G401.6 (cell line): ENCODE results near the gene ATF6B.
A peak's percentile ranks its signal among the peaks of the same experiment; 100 is the strongest.
"Not testable (repeated sequence)": the region's sequence is repeated elsewhere in the genome, so short reads cannot be mapped to it uniquely, and the experiment has no call there.

Source experiments
- FAIRE-seq: peaks from 2 replicates; lab custom pipeline; 2012; peaks lifted over from hg19 to GRCh38; lab: Jason Lieb, UNC

ATF6B gene

DNA sequence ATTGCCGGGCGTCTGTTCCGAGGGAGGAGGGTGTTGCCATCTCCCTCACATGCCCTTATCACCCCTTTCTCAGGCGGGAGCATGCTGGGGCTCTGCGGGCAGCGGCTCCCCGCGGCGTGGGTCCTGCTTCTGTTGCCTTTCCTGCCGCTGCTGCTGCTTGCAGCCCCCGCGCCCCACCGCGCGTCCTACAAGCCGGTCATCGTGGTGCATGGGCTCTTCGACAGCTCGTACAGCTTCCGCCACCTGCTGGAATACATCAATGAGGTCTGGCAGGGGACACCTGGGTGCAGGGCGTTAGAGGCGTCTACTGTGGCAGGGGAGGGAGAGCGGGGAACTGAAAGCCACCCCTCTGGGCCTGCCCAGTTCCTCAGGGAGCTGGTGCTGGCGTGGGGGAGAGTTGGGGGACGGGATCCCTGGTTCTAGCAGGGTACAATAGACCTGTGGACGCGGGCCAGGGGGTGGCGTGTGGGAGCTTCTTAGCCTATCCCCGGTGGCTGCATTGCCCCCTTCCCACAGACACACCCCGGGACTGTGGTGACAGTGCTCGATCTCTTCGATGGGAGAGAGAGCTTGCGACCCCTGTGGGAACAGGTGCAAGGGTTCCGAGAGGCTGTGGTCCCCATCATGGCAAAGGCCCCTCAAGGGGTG, 26.6 kb upstream of the ATF6B start:
- FAIRE-seq = no peak

GRCh38 chr6:32153564-32154513, 25.8 kb upstream of the ATF6B start, which contains the start of gene PPT2:
PPT2 (plus strand) TSS chr6:32154141; CDS start chr6:32154595, 454 bp downstream.
- peak; percentile 88 for FAIRE-seq

GRCh38 chr6:32152769-32153563, 24.9 kb upstream of the ATF6B start:
- FAIRE-seq = no peak

DNA sequence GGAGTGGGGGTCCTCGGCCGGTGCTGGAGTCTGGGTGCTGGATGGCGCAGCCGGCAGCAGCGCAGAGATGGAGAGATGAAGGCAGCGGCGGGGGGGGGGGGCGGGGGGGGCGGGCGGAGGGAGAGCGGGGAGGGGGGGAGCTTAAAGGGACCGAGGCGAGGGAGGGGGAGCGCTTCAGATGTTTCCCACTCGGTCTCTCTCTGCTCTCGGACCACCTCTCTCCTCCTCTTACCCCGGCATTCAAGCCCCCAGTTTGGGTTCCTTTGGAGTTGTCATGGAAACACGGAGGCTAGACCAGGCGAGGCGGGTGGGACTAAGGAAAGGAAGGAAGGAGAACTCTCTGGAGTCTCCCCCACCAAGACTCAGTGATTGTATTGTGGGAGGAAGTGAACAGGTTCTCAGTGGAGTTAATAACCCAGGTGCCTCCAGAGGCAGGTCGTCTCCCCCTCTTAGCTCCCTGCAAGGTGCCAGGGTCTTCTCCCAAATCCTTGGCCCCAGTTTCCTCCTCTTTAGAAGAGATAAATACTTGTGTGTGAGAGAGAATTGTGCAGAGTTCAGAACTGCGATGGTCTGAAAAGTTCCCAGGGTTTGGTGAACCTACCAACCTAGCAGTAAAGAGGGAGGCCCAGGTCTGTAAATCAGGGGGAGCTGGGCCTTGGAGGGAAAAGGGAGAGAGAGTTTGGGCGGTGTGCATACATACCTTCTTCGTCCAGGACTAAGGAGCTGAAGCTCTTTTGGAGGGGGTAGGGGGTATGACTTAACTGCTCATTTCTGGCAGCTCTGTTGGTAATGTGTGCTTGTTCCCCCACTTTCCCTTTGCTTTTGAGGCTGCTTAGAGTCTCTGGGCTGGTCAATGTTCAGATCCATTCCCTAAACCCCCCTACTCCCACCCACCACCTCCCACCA, 24.1 kb upstream of the ATF6B start, which contains the start of gene PRRT1:
PRRT1 (minus strand) TSS at position 77 of the 906 bp plus-strand sequence. CDS start 112 bp downstream, outside the sequence.
- no peak for FAIRE-seq

GRCh38 chr6:32151181-32151862, 23.3 kb upstream of the ATF6B start:
- no peak for FAIRE-seq

GRCh38 chr6:32149932-32150870, 22.2 kb upstream of the ATF6B start:
- FAIRE-seq = no peak

DNA sequence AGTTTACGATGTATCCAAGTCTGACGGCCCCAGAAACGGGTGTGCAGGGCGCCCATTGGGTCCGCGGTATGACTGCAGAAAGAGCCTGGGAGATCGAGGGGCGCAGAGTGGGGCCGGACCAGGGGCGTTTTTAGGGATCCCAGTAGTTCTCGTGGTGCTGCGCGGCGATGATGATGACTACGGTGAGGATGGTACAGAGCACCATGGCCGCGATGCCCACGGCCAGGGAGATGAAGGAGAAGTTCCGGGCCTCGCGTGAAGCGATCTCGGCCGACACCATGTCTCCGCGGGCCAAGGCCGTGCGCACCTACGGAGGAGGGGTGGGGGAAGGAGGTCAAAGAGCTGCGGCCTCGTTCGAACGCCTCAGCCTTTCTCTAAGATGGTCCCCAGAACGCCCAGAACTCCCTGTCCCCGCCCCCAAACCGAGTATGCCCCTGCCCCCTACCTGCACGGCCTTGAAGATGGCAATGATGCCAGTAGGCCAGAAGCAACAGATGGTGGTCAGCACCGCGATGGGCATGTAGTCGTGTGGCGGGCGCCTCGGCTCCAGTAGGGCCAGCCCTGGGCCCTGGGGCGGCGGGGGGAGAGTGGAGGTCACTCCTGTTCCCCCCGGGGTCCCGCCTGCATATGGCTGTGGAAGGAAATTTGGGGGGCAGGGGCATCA, 21.2 kb upstream of the ATF6B start:
- FAIRE-seq = no peak

GRCh38 chr6:32148289-32149091, 20.4 kb upstream of the ATF6B start:
- no peak for FAIRE-seq

DNA sequence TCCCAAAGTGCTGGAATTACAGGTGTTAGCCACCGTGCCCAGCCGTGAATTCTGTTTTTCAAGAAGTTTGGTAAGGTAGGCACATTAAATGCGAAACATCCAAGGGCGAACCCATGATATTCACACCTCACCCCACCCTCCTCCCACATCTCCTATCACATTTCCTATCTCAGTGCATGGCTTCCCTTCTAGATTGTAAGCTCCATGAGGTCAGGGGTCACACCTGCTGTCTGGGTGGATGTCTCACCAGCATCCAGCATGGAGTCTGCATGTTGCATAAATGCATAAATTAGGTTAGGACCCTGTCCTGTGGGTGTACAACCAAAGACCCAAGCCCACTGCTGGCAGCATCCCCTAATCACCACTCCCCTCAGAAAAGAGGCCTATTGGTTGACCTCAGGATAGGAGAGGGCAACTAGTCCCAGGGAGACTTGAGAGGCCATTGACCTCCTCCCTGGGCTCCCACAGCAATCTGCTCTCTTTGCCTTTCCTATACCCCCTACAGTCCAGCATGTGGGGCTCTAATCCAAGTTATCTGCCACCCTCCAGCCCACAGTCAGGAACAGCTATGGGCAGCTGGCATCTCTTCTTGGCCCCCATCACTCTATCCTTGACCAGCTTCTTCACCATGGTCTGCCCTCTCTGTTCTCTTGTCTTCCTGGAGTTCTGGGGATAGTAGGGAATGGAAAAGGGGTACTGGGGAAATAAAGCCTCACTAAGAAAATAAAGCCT, 19.5 kb upstream of the ATF6B start:
- no peak for FAIRE-seq

GRCh38 chr6:32146687-32147086, 18.6 kb upstream of the ATF6B start:
- no peak for FAIRE-seq

GRCh38 chr6:32146287-32146686, 18.2 kb upstream of the ATF6B start:
- FAIRE-seq = no peak

GRCh38 chr6:32144238-32144637, 16.2 kb upstream of the ATF6B start:
- FAIRE-seq = not testable (repeated sequence)

DNA sequence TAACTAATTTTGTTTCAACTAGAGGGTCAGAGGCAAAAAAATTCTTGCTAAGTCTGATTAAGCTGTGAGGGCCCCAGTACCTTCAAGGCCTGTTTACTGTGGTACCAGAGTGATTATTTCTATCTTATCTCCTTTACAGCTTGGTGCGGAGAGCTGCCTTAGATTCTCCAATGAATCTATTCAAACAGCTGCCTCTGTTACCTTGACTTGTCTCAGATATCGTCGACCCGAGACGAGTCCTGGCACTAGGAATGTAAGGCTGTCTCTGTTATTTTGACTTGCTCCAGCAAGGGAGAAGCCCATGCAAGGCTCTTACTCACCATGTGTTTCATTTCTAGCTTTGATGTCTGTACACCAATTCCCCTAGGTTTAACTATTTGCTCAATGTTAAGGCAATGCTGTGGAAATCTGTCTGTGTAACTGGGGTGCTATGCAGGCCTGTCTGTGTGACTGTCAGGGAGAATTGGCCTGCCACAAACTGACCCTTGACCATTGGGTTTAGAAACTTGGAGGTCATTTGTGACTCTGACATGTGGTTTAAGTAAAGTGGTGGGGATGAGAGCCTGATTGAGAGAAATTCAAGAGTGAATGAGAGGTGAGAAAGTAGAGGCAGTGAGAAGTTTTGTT, 12.5 kb upstream of the ATF6B start:
- FAIRE-seq = no peak

DNA sequence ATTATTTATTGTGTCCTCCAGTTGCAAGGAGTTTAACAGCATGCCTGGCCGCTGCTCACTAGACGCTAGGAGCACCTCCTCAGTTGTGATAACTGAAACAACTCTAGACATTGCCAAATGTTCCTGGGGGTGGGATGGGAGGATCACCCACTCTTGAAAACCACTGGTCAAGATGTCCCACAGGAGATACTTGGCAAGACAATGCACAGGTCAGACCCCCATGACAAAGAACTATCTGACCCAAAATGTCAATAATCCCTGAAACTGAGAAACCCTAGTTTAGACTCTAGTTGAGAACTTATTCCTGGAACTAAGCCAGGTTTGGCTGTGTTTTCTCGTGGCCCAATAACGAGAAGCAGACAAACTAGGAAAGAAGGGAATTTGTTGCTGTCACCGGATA, 11.5 kb upstream of the ATF6B start:
- FAIRE-seq = no peak

GRCh38 chr6:32137454-32137853, 9.4 kb upstream of the ATF6B start:
- FAIRE-seq = no peak

GRCh38 chr6:32133786-32134185, 5.7 kb upstream of the ATF6B start:
- no peak for FAIRE-seq

GRCh38 chr6:32132110-32132509, 4.1 kb upstream of the ATF6B start:
- FAIRE-seq = no peak
